ENCODE data around the gene TMEM11.

DNA sequence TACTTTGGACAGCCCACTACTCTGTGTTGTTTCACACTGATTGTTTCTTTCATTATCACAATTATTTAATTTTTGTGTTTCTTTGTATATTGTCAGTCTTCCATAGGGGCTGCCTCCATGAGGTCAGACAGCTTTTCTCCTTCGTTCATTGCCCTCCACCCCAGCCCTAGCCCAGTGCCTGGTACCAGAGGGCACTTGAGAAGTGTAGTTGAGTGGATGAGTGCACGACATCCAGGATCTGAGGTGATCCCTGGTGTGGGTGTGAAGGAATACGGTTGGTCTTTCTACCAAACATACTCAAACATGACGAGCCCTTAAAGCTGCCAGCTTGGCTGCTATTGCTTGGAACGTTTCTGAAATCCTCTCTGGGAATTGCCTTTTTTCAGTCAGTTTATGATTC, 49.3 kb downstream of the TMEM11 start:
- TF ChIP-seq MAFK (IDR thresholded peaks at IDR 0.05; ENCODE audit: low read depth, low read length) (no peak), RAD21 (IDR thresholded peaks at IDR 0.05 in 1 of 2, conservative IDR thresholded peaks at IDR 0.05 in 1 of 2; ENCODE audit: low read depth in 2 of 2, low read length in 2 of 2) (no peak), CHD2 (IDR thresholded peaks at IDR 0.05; ENCODE audit: low read length) (no peak), EP300 (IDR thresholded peaks at IDR 0.05; ENCODE audit: borderline replicate concordance in 1 of 2, low read depth in 2 of 2, low read length in 2 of 2) (no peak), SRF (IDR thresholded peaks at IDR 0.05; ENCODE audit: low read depth, low read length) (no peak), TAF1 (IDR thresholded peaks at IDR 0.05; ENCODE audit: low read depth, low read length) (no peak), JUN (IDR thresholded peaks at IDR 0.05; ENCODE audit: low read depth, low read length) (no peak), SP1 (IDR thresholded peaks at IDR 0.05; ENCODE audit: low read depth, low read length) (no peak)
- TF ChIP-seq, protein P1, sequence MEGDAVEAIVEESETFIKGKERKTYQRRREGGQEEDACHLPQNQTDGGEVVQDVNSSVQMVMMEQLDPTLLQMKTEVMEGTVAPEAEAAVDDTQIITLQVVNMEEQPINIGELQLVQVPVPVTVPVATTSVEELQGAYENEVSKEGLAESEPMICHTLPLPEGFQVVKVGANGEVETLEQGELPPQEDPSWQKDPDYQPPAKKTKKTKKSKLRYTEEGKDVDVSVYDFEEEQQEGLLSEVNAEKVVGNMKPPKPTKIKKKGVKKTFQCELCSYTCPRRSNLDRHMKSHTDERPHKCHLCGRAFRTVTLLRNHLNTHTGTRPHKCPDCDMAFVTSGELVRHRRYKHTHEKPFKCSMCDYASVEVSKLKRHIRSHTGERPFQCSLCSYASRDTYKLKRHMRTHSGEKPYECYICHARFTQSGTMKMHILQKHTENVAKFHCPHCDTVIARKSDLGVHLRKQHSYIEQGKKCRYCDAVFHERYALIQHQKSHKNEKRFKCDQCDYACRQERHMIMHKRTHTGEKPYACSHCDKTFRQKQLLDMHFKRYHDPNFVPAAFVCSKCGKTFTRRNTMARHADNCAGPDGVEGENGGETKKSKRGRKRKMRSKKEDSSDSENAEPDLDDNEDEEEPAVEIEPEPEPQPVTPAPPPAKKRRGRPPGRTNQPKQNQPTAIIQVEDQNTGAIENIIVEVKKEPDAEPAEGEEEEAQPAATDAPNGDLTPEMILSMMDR (IDR thresholded peaks at IDR 0.05; ENCODE audit: control extremely low read depth in 1 of 3, insufficient read depth in 1 of 3, low read depth in 1 of 3, low read length in 3 of 3), result no peak

Measured in H1 (cell line).